Subcutaneous adipose tissue (tissue), 4 donors: Measurements from ENCODE around the gene APOL4. TPM values are rescaled to one million over a fixed set of nuclear protein-coding genes. Genes with fewer than 3 reads are reported as not detected.

Experiments
- CTCF ChIP-seq: fragments of 450-650 bp; IDR thresholded peaks from one replicate; pipeline ENCODE4 v1.5.1; 2016; ENCODE audit warnings: low read depth, mild to moderate bottlenecking, control low read depth, antibody characterized with exemption, moderate library complexity
- total RNA-seq, 4 donors: library from RNA; depleted of rRNA; stranded (reverse); fragments of >200 nt; gene quantifications; one replicate each; pipeline ENCODE4 v1.1.0, GENCODE V29; 2016

The APOL4 gene
- total RNA-seq, result 10 to 100 TPM in 3 of 4 donors, under 1 TPM in 1; 0.68 to 80.8 (median 35.8) TPM

GRCh38 chr22:36201630-36202319, at the start of gene APOL4:
Gene APOL4 (minus strand): TSS chr22:36201809. CDS start chr22:36201734, 75 bp downstream.
- no peak for TF ChIP-seq CTCF

GRCh38 chr22:36249160-36249559, 47.6 kb upstream of the APOL4 start:
- no peak for TF ChIP-seq CTCF

- no peak for TF ChIP-seq CTCF
Measured at GRCh38 chr22:36247955-36248354, 46.3 kb upstream of the APOL4 start.

- TF ChIP-seq CTCF, result no peak
Measured at GRCh38 chr22:36246718-36247117, 45.1 kb upstream of the APOL4 start.

- TF ChIP-seq CTCF, result no peak
Measured at GRCh38 chr22:36245805-36246356, 44.3 kb upstream of the APOL4 start.

GRCh38 chr22:36244522-36245391, 43.1 kb upstream of the APOL4 start:
- TF ChIP-seq CTCF, result no peak

- TF ChIP-seq CTCF, result no peak
Measured at GRCh38 chr22:36243986-36244385, 42.4 kb upstream of the APOL4 start.
